Chondrocyte (in vitro differentiated cells): ENCODE data around the gene PDZD2. TPM values are rescaled to one million over a fixed set of nuclear protein-coding genes. Genes with fewer than 3 reads are reported as not detected.
"Not testable (repeated sequence)": the region's sequence is repeated elsewhere in the genome, so short reads cannot be mapped to it uniquely, and the experiment has no call there.

ENCODE experiments used
- DNase-seq: peaks from one replicate; pipeline ENCODE4 v3.0.0; 2021; ENCODE audit warnings: mixed read lengths, low spot score
- H3K27ac Mint-ChIP-seq: one replicate; pipeline ENCODE4 v1.8.0; 2021; ENCODE audit warnings: mild to moderate bottlenecking, moderate library complexity, mixed read lengths; ENCODE audit not compliant: unreplicated experiment
- H3K27me3 Mint-ChIP-seq: 2 replicates; pipeline ENCODE4 v1.8.0; 2021; ENCODE audit warnings: low read depth, mixed read lengths
- H3K36me3 Mint-ChIP-seq: 2 replicates; pipeline ENCODE4 v1.8.0; 2021; ENCODE audit warnings: low read depth, mixed read lengths
- H3K4me1 Mint-ChIP-seq: 2 replicates; pipeline ENCODE4 v1.8.0; 2021; ENCODE audit warnings: low read depth, mild to moderate bottlenecking, mixed read lengths
- H3K4me3 Mint-ChIP-seq: one replicate; pipeline ENCODE4 v1.8.0; 2021; ENCODE audit warnings: mild to moderate bottlenecking, moderate library complexity, mixed read lengths; ENCODE audit not compliant: unreplicated experiment
- H3K9me3 Mint-ChIP-seq: 2 replicates; pipeline ENCODE4 v1.8.0; 2021; ENCODE audit warnings: low read depth, mixed read lengths
- total RNA-seq: library from RNA; stranded (reverse); gene quantifications from 3 replicates; pipeline ENCODE4 v1.2.1, GENCODE V29; 2021
- TF ChIP-seq, protein P1 (sequence below): fragments of 200-600 bp; sonication (generic); IDR thresholded peaks from 2 replicates; pipeline ENCODE4 v1.5.0; 2021; ENCODE audit warnings: antibody characterized with exemption, mild to moderate bottlenecking, moderate library complexity

The PDZD2 gene
- total RNA-seq, 1 donor from 2014 or later, result 30.9 TPM

GRCh38 chr5:32109236-32109635 lies 470.3 kb downstream of the PDZD2 start:
- no peak for DNase-seq
- Mint-ChIP-seq H3K9me3 (no peaks in the 10 kb centered on the region), H3K27me3 (no peaks in the 10 kb centered on the region), H3K27ac (peak overlapping the region; percentile 4), H3K4me3 (no peak overlapping the region), H3K4me1 (peaks cover 4% of the 10 kb centered on the region), H3K36me3 (peaks cover 28% of the 10 kb centered on the region)
- TF ChIP-seq, protein P1, sequence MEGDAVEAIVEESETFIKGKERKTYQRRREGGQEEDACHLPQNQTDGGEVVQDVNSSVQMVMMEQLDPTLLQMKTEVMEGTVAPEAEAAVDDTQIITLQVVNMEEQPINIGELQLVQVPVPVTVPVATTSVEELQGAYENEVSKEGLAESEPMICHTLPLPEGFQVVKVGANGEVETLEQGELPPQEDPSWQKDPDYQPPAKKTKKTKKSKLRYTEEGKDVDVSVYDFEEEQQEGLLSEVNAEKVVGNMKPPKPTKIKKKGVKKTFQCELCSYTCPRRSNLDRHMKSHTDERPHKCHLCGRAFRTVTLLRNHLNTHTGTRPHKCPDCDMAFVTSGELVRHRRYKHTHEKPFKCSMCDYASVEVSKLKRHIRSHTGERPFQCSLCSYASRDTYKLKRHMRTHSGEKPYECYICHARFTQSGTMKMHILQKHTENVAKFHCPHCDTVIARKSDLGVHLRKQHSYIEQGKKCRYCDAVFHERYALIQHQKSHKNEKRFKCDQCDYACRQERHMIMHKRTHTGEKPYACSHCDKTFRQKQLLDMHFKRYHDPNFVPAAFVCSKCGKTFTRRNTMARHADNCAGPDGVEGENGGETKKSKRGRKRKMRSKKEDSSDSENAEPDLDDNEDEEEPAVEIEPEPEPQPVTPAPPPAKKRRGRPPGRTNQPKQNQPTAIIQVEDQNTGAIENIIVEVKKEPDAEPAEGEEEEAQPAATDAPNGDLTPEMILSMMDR, result no peak

- no peak overlapping the region for H3K27ac Mint-ChIP-seq
- no peaks in the 10 kb centered on the region for H3K27me3 Mint-ChIP-seq
- peaks cover 6% of the 10 kb centered on the region for H3K4me1 Mint-ChIP-seq
- TF ChIP-seq, protein P1, result no peak
- no peaks in the 10 kb centered on the region for H3K9me3 Mint-ChIP-seq
- peaks cover 25% of the 10 kb centered on the region for H3K36me3 Mint-ChIP-seq
- DNase-seq, result no peak
- H3K4me3 Mint-ChIP-seq, result no peak overlapping the region
Observed at GRCh38 chr5:32110111-32110696, 471.3 kb downstream of the PDZD2 start.

DNA sequence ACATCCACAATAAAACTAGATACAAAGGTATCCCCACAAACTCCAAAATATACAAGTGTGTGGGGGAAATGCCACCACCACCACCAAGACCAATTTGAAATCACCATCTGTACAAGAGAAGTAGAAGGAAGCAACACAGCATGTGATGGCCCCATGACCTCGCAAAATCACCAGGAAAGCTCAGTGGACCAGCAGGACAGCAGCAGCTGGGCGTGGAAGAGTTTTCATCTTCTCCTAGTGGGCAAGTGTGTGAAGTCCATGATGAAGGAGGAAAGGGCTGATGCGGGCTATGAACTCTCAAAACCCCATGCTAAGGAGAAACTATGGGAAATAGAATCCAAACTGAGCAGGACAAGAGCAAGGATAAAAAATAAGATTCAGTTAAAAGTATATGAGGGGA lies 477.1 kb downstream of the PDZD2 start:
- H3K27me3 Mint-ChIP-seq, result no peaks in the 10 kb centered on the region
- H3K27ac Mint-ChIP-seq, result peak overlapping the region; percentile 59
- TF ChIP-seq, protein P1, result peak; percentile 25
- peaks cover 23% of the 10 kb centered on the region for H3K36me3 Mint-ChIP-seq
- no peaks in the 10 kb centered on the region for H3K9me3 Mint-ChIP-seq
- H3K4me1 Mint-ChIP-seq, result peaks cover 19% of the 10 kb centered on the region
- H3K4me3 Mint-ChIP-seq, result no peak overlapping the region
- no peak for DNase-seq

GRCh38 chr5:32116574-32117313 lies 477.8 kb downstream of the PDZD2 start:
- no peak for DNase-seq
- H3K9me3 Mint-ChIP-seq, result no peaks in the 10 kb centered on the region
- peaks cover 23% of the 10 kb centered on the region for H3K36me3 Mint-ChIP-seq
- H3K4me1 Mint-ChIP-seq, result peaks cover 19% of the 10 kb centered on the region
- no peak overlapping the region for H3K4me3 Mint-ChIP-seq
- no peaks in the 10 kb centered on the region for H3K27me3 Mint-ChIP-seq
- H3K27ac Mint-ChIP-seq, result peak overlapping the region; percentile 52
- TF ChIP-seq, protein P1, result no peak

DNA sequence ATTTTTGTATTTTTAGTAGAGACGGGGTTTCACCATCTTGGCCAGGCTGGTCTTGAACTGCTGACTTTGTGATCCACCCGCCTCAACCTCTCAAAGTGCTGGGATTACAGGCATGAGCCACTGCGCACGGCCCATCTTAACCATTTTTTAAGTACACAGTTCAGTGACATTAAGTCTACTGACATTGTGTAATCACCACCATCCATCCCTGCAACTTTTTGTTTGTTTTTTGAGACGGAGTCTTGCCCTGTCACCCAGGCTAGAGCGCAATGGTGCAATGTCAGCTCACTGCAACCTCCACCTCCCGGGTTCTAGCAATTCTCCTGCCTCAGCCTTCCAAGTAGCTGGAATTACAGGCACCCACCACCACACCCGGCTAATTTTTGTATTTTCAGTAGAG lies 480.0 kb downstream of the PDZD2 start:
- H3K9me3 Mint-ChIP-seq, H3K27ac Mint-ChIP-seq, H3K4me3 Mint-ChIP-seq, H3K27me3 Mint-ChIP-seq, DNase-seq: not testable (repeated sequence)
- peaks cover 23% of the 10 kb centered on the region for H3K36me3 Mint-ChIP-seq
- peaks cover 26% of the 10 kb centered on the region for H3K4me1 Mint-ChIP-seq
